OCI-M1 (cell line): ENCODE data around the gene NEK10.
A peak's percentile ranks its signal among the peaks of the same experiment; 100 is the strongest.

Experiments
- DNase-seq: peaks from one replicate; lab custom pipeline; 2025; lab: John Stamatoyannopoulos, UW

The NEK10 gene

DNA sequence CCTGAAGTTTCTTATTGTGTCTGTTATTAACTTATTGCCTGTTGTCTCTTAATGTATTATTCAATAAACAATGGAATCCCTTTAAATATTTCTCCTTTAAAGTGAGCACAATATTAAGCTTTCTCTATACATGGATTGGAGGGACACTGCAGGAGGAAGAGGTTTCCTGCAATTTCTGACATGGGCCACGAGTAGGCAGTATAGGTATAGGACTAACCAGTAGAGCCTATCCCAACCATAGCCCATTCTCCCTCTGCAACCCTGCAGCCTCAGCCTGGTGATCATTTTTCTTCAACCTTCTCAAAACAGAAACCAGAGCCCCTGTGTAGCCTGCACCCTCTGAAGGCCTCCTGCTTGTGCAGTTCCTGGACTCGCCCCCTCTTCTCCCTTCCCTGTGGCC is 124.8 kb downstream of the NEK10 start:
- peak; percentile 7 for DNase-seq

DNA sequence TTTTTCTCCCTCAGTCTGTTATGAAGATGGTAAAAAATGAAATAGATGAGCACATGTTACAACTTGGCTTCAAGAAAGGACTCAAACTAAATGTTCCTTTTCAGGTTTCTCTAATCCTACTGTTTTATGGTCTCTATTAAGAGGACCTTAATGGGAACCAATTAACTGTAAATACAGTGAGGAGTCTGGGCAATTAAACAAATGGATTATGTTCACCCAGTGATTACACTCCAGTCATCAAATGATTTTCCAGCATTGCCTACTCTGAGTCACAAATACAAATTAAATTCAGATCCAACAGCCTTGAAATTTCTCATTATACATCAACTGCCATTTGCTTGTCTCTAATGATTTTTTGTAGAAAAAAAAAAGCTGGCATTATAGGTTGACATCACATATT is 129.2 kb downstream of the NEK10 start:
- DNase-seq, result no peak

- no peak for DNase-seq
Measured at GRCh38 chr3:27228805-27229204, 140.4 kb downstream of the NEK10 start.

DNA sequence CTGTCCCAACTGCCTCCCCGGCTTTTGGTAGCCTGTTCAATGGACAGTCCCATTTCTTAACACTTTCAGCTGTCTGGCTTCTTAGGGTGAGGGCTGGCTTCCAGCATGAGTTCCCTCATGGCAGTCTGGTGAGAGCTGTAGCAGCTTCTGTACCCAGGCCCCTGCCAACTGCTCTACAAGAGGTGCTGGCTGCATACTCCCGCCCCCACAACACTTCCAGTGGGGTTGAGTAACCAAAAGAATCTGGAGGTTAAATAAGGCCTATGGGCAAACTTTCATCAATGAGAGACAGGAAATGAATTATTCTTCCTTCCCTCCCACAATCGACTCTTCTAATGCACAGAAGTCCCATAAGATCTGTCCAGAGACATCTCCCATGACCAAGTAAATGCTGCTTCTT is 145.0 kb downstream of the NEK10 start:
- DNase-seq, result no peak

DNA sequence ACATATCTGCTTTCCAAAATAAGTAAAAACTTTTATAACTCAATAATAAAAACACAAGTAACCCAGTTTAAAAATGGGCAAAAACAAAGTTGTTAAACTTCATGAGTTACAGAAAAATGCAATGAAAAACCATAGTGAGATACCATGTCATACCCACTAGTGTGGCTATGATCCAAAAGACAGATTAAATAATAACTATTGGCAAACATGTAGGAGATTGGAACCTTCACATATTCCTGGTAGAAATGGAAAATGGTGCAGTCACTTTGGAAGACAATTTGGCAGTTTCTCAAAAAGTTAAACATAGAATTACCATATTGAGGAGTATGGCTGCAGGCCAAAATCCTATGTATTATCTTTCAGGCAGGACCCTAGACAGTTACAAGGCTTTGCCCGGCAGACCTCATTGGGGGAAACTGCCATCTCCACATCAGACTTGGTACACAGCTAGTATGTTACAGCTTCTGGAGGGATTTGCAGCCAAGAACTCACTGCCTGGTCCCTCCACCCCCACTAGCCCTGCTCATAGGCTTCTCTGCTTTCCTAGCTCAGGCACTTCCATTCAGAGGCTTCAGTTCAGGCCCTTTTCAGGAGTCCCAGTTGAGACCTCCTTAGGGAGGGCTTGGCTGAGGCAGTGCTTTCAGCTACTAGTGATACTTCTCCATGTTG is 147.8 kb downstream of the NEK10 start:
- no peak for DNase-seq

GRCh38 chr3:27220166-27220565 is 149.0 kb downstream of the NEK10 start:
- DNase-seq, result no peak

- DNase-seq, result no peak
Measured at GRCh38 chr3:27219127-27219845, 149.9 kb downstream of the NEK10 start.

DNA sequence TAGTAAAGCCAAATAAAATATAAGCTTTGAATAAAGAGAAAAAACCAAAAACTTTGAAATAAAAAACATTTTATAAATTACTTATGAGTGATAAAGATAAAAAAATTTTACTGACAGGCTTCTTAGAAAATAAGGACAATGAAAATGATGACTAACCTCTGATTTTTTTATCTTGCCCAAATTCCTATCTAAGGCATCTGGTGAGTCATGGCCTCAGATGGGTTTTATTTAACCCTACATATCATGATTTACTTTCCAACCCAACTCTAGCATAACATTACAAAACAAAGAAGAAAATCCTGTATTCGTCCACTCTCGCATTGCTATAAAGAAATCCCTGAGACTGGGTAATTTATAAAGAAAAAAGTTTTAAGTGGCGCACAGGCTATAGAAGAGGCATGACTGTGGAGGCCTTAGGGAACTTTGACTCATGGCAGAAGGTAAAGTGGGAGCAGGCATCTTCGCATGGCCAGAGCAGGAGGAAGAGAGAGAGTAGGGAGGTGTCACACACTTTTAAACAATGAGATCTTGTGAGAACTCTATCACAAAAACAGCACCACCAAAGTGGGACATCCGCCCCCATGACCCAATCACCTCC is 152.1 kb downstream of the NEK10 start:
- no peak for DNase-seq

GRCh38 chr3:27216295-27216855 is 152.8 kb downstream of the NEK10 start:
- no peak for DNase-seq

- no peak for DNase-seq
Measured at GRCh38 chr3:27213450-27213849, 155.7 kb downstream of the NEK10 start.

DNA sequence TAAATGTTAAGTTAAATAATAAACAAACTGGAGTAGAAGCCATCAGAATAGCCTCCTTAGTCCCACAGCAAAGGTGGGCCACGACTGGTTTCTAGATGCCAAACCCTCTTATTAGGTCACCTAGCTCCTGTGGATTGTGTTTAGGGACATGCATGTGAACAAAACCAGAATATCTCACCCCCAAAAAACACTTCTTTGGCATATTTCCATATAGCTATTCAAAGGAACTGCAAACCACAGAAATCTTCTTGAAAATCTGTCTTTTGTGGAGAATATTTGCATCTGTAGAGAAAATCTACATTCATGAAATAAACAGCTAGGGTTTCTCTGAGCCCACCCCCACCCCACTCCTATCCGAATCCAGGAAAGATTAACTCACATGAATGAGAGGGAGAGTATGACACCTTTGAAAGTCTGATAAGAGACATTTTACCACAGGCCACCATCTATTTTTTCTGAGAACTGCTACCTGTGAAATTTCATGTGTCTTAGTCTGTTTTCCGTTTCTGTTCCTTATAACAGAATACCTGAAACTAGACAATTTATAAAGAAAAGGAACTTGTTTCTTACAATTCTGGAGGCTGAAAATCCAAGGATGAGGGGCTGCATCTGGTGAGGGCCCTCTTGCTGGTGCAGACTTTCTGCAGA is 159.4 kb downstream of the NEK10 start:
- DNase-seq, result no peak

- DNase-seq, result no peak
Measured at GRCh38 chr3:27208961-27209616, 160.1 kb downstream of the NEK10 start.

GRCh38 chr3:27202959-27203358 is 166.2 kb downstream of the NEK10 start:
- no peak for DNase-seq

- DNase-seq, result no peak
Measured at GRCh38 chr3:27201492-27201891, 167.7 kb downstream of the NEK10 start.

- peak; percentile 3 for DNase-seq
Measured at GRCh38 chr3:27200721-27201489, 168.3 kb downstream of the NEK10 start.

DNA sequence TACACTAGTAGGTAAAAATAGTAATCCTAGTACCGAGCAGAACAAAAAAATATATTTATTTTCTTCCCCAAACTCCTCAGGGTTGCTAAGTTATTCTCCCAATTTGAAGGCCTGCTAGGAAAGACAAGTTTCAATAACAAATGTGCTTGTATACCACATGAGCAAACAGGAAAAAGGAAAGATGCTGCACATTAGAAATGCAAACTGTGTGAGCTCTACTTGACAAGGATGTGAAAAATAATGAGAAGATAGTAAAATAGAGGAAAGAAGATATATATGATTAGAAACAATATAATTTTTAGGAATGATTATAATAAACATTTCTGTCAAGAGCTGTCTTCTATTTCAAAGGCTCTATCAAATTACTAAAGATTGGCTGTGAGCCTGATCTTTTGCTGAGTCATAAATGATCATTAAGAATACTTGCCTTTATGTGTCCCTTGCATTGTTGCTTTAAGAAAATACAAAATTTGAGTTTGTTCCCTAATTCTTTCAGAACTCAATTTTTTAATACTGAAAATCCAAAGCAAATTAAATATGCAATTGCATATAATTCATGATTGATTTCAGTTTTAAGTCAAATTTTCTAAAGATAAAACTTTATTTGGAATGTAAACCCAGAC is 174.2 kb downstream of the NEK10 start:
- no peak for DNase-seq

DNA sequence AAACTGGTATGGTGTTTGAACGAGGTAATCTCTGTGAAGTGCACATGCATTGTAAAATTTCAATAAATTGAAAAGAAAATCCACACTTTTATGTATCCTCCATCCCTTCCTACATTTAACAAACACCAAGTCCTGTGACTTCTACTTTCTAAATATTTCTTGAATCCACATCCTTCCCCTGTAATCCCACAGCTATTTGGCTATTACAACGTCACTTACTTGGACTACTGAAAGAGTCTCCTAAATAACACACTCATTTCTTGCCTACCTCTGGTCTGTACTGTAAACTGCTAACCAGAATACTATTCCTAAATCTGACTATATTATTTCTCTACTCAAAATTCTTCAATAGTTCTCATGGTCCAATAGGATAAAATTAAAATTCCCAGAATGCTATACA is 176.1 kb downstream of the NEK10 start:
- no peak for DNase-seq

DNA sequence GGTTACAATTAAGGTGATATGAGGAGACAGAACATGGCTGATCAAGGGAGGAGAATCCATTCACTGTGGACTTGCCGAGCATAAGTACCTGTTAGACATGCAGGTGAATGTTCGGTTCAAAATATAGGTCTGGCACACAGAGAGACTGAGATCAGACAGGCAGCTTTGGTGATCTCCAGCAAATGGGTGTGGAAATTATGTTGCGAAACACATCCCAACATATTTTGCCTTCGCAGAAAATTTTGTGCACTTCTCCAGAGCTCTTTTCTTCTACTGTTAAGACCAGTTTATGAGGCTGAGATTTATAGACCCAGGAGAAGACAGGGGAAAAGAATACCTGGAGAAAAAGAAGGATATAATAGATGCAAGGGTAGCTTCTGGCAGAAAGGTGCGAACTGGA is 183.2 kb downstream of the NEK10 start:
- DNase-seq, result no peak

GRCh38 chr3:27185231-27185989 is 183.8 kb downstream of the NEK10 start:
- no peak for DNase-seq

- no peak for DNase-seq
Measured at GRCh38 chr3:27184261-27184660, 184.9 kb downstream of the NEK10 start.
